ENCODE data around the gene PCDH20.

DNA sequence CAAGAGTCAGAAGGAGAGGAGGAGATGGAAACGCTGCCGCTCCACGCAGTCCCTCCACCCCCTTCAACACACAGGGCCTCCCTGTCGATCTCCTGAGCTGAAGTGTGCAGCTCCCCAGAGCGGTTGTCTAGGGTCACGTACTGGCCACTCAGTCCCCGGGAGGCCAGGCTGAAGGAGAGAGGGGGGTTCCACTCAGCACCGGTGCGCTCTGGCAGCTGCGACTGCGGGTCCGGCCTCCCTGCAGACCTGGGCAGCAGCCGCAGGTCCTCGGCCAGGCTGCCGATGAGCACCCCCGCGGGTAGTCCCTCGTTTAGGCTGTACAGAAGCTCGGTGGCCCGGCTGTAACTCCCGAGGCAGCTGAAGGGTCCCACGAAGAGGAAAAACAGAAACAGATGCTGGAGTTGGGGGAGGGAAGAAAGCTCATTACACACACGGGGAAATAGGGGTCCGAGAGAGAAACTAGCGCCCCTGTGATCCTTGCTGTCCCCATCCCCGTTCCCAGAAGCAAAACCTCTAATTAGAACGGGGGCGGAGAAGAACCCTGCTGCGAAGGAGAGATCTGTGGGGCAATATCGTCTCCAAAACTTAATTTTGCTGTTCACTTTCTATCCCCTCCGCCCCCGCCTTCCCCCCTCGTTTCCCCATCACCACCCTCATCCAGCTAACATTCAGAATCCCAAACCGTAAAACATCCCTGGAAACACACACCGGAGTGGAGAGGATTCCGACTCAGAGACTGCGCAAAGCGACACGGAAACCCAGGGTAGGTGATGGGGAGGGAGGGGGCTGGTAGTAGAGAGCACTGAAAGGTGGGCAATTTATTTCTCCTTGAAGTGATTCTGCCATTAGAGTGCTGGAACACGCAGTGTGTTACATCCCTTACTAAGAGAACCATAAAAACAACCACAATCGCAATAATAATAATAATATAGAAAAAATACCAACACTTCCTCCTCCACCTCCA, 1.8 kb downstream of the PCDH20 start:
- TF ChIP-seq, protein P1, sequence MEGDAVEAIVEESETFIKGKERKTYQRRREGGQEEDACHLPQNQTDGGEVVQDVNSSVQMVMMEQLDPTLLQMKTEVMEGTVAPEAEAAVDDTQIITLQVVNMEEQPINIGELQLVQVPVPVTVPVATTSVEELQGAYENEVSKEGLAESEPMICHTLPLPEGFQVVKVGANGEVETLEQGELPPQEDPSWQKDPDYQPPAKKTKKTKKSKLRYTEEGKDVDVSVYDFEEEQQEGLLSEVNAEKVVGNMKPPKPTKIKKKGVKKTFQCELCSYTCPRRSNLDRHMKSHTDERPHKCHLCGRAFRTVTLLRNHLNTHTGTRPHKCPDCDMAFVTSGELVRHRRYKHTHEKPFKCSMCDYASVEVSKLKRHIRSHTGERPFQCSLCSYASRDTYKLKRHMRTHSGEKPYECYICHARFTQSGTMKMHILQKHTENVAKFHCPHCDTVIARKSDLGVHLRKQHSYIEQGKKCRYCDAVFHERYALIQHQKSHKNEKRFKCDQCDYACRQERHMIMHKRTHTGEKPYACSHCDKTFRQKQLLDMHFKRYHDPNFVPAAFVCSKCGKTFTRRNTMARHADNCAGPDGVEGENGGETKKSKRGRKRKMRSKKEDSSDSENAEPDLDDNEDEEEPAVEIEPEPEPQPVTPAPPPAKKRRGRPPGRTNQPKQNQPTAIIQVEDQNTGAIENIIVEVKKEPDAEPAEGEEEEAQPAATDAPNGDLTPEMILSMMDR (IDR thresholded peaks at IDR 0.05; ENCODE audit: insufficient read depth, low read length): no peak
- no peak for TF ChIP-seq POLR2AphosphoS5 (IDR thresholded peaks at IDR 0.05; ENCODE audit: low read depth)
